Ascending aorta (tissue), 2 donors: ENCODE measurements around the gene GM2A. TPM values are rescaled to one million over a fixed set of nuclear protein-coding genes. Genes with fewer than 3 reads are reported as not detected.

Experiments used
- DNase-seq, 2 donors: peaks; one replicate each; pipeline ENCODE4 v3.0.0-alpha.2; 2019; ENCODE audit warnings: low spot score in 2 of 2
- H3K27ac ChIP-seq, 2 donors: fragments of 200-600 bp; sonication (generic); one replicate each; pipeline ENCODE4 v1.5.1; 2016 to 2017; ENCODE audit warnings: mild to moderate bottlenecking in 1 of 2
- H3K27me3 ChIP-seq: fragments of 200-600 bp; sonication (generic); one replicate; pipeline ENCODE4 v1.5.1; 2017
- H3K36me3 ChIP-seq, 2 donors: fragments of 200-600 bp; sonication (generic); one replicate each; pipeline ENCODE4 v1.5.1; 2016
- H3K4me1 ChIP-seq, 2 donors: fragments of 200-600 bp; sonication (generic); one replicate each; pipeline ENCODE4 v1.5.1; 2016 to 2017; ENCODE audit warnings: mild to moderate bottlenecking in 1 of 2
- H3K4me3 ChIP-seq, 2 donors: fragments of 200-600 bp; sonication (generic); one replicate each; pipeline ENCODE4 v1.5.1; 2016 to 2017; ENCODE audit warnings: mild to moderate bottlenecking in 1 of 2
- H3K9me3 ChIP-seq, 2 donors: fragments of 200-600 bp; sonication (generic); one replicate each; pipeline ENCODE4 v1.5.1; 2016
- CTCF ChIP-seq, 3 experiments: fragments of 200-600 bp in 2 of 3; fragments of 450-650 bp in 1 of 3; sonication (generic) in 2 of 3; IDR thresholded peaks; one replicate each; pipeline ENCODE4 v1.5.1; 2016 to 2019; ENCODE audit warnings: antibody characterized with exemption in 3 of 3, mild to moderate bottlenecking in 1 of 3, moderate library complexity in 1 of 3
- intact Hi-C: fragments of 100-400 bp; cut with DNase I; formaldehyde crosslinking; loops from one replicate; pipeline ENCODE4 v1.15.1; 2023
- total RNA-seq: library from RNA; depleted of rRNA; stranded (reverse); fragments of >200 nt; gene quantifications from one replicate; pipeline ENCODE4 v1.1.0, GENCODE V29; 2016

Gene GM2A
- total RNA-seq, 1 donor from 2014 or later = 15.0 TPM

- Histone ChIP-seq H3K36me3 (no peaks in the 10 kb centered on the region), H3K27me3 (no peaks in the 10 kb centered on the region), H3K27ac (no peak overlapping the region), H3K9me3 (no peaks in the 10 kb centered on the region), H3K4me1 (peaks cover 2 to 4% of the 10 kb centered on the region in 2 donors), H3K4me3 (no peak overlapping the region)
- TF ChIP-seq CTCF (IDR thresholded peaks at IDR 0.05) = no peak
- no peak for DNase-seq
- intact Hi-C loops = loop anchor here (10.0 kb wide), 1 partner anchor 194 kb away; no protein-coding TSS in a partner anchor
These were observed 4.3 kb upstream of the GM2A start for GRCh38 chr5:151248651-151249050.

- Histone ChIP-seq H3K27me3 (no peaks in the 10 kb centered on the region), H3K36me3 (no peaks in the 10 kb centered on the region), H3K27ac (no peak overlapping the region), H3K4me3 (no peak overlapping the region), H3K9me3 (no peaks in the 10 kb centered on the region), H3K4me1 (peaks cover 5 to 6% of the 10 kb centered on the region in 2 donors)
- no peak for TF ChIP-seq CTCF (IDR thresholded peaks at IDR 0.05)
- DNase-seq = no peak
- intact Hi-C loops = loop anchor here (10.0 kb wide), 1 partner anchor 194 kb away; no protein-coding TSS in a partner anchor
These were observed 3.7 kb upstream of the GM2A start for GRCh38 chr5:151249281-151249680.

- no peaks in the 10 kb centered on the region for H3K36me3 ChIP-seq
- no peaks in the 10 kb centered on the region for H3K9me3 ChIP-seq
- intact Hi-C loops = loop anchor here (5.0 to 10.0 kb wide), 2 partner anchors 93 to 194 kb away; partner anchors contain the start of genes ANXA6 and SLC36A1
- H3K27ac ChIP-seq = no peak overlapping the region
- no peak overlapping the region for H3K4me3 ChIP-seq
- H3K4me1 ChIP-seq = peaks cover 5 to 11% of the 10 kb centered on the region in 2 donors
- no peaks in the 10 kb centered on the region for H3K27me3 ChIP-seq
- DNase-seq = no peak
- TF ChIP-seq CTCF (IDR thresholded peaks at IDR 0.05) = no peak
These were observed 2.5 kb upstream of the GM2A start for GRCh38 chr5:151250346-151251000.

- no peaks in the 10 kb centered on the region for H3K36me3 ChIP-seq
- DNase-seq = no peak
- H3K4me3 ChIP-seq = no peak overlapping the region
- no peaks in the 10 kb centered on the region for H3K9me3 ChIP-seq
- no peak overlapping the region for H3K27ac ChIP-seq
- intact Hi-C loops = loop anchor here (5.0 to 10.0 kb wide), 2 partner anchors 94 to 194 kb away; partner anchors contain the start of genes ANXA6 and SLC36A1
- H3K4me1 ChIP-seq = peaks cover 5 to 11% of the 10 kb centered on the region in 2 donors
- TF ChIP-seq CTCF (IDR thresholded peaks at IDR 0.05) = no peak
- no peaks in the 10 kb centered on the region for H3K27me3 ChIP-seq
These were observed 1.9 kb upstream of the GM2A start for GRCh38 chr5:151251001-151251551.

GRCh38 chr5:151251621-151252020 lies 1.4 kb upstream of the GM2A start:
- Histone ChIP-seq H3K27ac (no peak overlapping the region), H3K4me3 (no peak overlapping the region), H3K4me1 (peaks cover 5 to 11% of the 10 kb centered on the region in 2 donors), H3K36me3 (no peaks in the 10 kb centered on the region), H3K9me3 (no peaks in the 10 kb centered on the region), H3K27me3 (no peaks in the 10 kb centered on the region)
- intact Hi-C loops = loop anchor here (2.0 to 10.0 kb wide), 3 partner anchors 94 to 519 kb away; partner anchors contain the start of genes ANXA6, G3BP1 and SLC36A1
- no peak for DNase-seq
- TF ChIP-seq CTCF (IDR thresholded peaks at IDR 0.05) = no peak
